Activated CD8-positive, alpha-beta T cell treated with anti-CD3 and anti-CD28 coated beads for 36 hours (primary cell): ENCODE measurements around the gene NFATC2. TPM values are rescaled to one million over a fixed set of nuclear protein-coding genes. Genes with fewer than 3 reads are reported as not detected.

Source experiments
- ATAC-seq: fragments of 200-7000 bp; cut with Tn5 transposase; one replicate; pipeline ENCODE4 v1.10.0; 2021; ENCODE audit warnings: mild to moderate bottlenecking, moderate library complexity
- CTCF ChIA-PET: fragments of 350-600 bp; sonication (Branson Sonifier 250); formaldehyde crosslinking; loops from one replicate; lab custom pipeline; 2021; ENCODE audit warnings: antibody characterized with exemption; lab: Charles Lee
- POLR2A ChIA-PET: fragments of 350-600 bp; sonication (Branson Sonifier 250); formaldehyde crosslinking; loops from one replicate; lab custom pipeline; 2021; ENCODE audit warnings: antibody characterized with exemption; lab: Charles Lee
- DNase-seq: peaks from one replicate; pipeline ENCODE4 v3.0.0-alpha.2; 2020
- H3K27ac Mint-ChIP-seq: one replicate; pipeline ENCODE4 v1.8.0; 2021; ENCODE audit warnings: mild to moderate bottlenecking, mixed read lengths
- H3K27me3 Mint-ChIP-seq: one replicate; pipeline ENCODE4 v1.8.0; 2021; ENCODE audit warnings: mixed read lengths
- H3K36me3 Mint-ChIP-seq: one replicate; pipeline ENCODE4 v1.8.0; 2021; ENCODE audit warnings: low read depth, mixed read lengths
- H3K4me1 Mint-ChIP-seq: one replicate; pipeline ENCODE4 v1.8.0; 2021; ENCODE audit warnings: low read depth, mixed read lengths
- H3K4me3 Mint-ChIP-seq: one replicate; pipeline ENCODE4 v1.8.0; 2021; ENCODE audit warnings: mild to moderate bottlenecking, moderate library complexity, mixed read lengths
- H3K9me3 Mint-ChIP-seq: one replicate; pipeline ENCODE4 v1.8.0; 2021; ENCODE audit warnings: mixed read lengths
- CTCF ChIP-seq: fragments of 200-600 bp; IDR thresholded peaks from one replicate; pipeline ENCODE4 v1.8.0; 2022; ENCODE audit warnings: antibody characterized with exemption, mild to moderate bottlenecking
- intact Hi-C: fragments of 100-400 bp; cut with micrococcal nuclease; formaldehyde crosslinking; loops from one replicate; pipeline ENCODE4 v1.10.0; 2022
- total RNA-seq, 2 experiments: library from RNA; stranded (reverse); gene quantifications; one replicate each; pipeline ENCODE4 v1.2.3, GENCODE V29; 2021

NFATC2 gene
- total RNA-seq, 2 experiments from 2014 or later: 38.3 to 40.9 TPM

GRCh38 chr20:51377132-51377531 lies 165.4 kb downstream of the NFATC2 start:
- ATAC-seq (no peak), DNase-seq (no peak)
- POLR2A ChIA-PET: no interaction called here
- H3K27ac Mint-ChIP-seq: no peak overlapping the region
- TF ChIP-seq CTCF: no peak
- H3K4me3 Mint-ChIP-seq: no peak overlapping the region
- intact Hi-C loops: no loop called here
- no peaks in the 10 kb centered on the region for H3K27me3 Mint-ChIP-seq
- CTCF ChIA-PET: interaction anchor here (3.7 kb wide), 1 partner anchor 219 kb away, joined by 25 read pairs; no protein-coding TSS in a partner anchor
- peaks cover 2% of the 10 kb centered on the region for H3K4me1 Mint-ChIP-seq
- peaks cover 3% of the 10 kb centered on the region for H3K36me3 Mint-ChIP-seq
- H3K9me3 Mint-ChIP-seq: no peaks in the 10 kb centered on the region

- Mint-ChIP-seq H3K27me3 (no peaks in the 10 kb centered on the region), H3K4me3 (no peak overlapping the region), H3K27ac (no peak overlapping the region), H3K9me3 (no peaks in the 10 kb centered on the region), H3K36me3 (peaks cover 3% of the 10 kb centered on the region), H3K4me1 (peaks cover 2% of the 10 kb centered on the region)
- DNase-seq (no peak), ATAC-seq (no peak)
- TF ChIP-seq CTCF: no peak
- ChIA-PET POLR2A (no interaction called here), CTCF (no interaction called here)
- intact Hi-C loops: no loop called here
These were observed 166.4 kb downstream of the NFATC2 start for GRCh38 chr20:51376111-51376510.

- no peak for TF ChIP-seq CTCF
- peaks cover 3% of the 10 kb centered on the region for H3K36me3 Mint-ChIP-seq
- no peak overlapping the region for H3K27ac Mint-ChIP-seq
- DNase-seq: no peak
- H3K4me3 Mint-ChIP-seq: no peak overlapping the region
- POLR2A ChIA-PET: no interaction called here
- no peak for ATAC-seq
- no peaks in the 10 kb centered on the region for H3K9me3 Mint-ChIP-seq
- intact Hi-C loops: no loop called here
- peaks cover 2% of the 10 kb centered on the region for H3K4me1 Mint-ChIP-seq
- H3K27me3 Mint-ChIP-seq: no peaks in the 10 kb centered on the region
- CTCF ChIA-PET: no interaction called here
These were observed 167.0 kb downstream of the NFATC2 start for GRCh38 chr20:51375561-51375960.

- ChIA-PET POLR2A (no interaction called here), CTCF (no interaction called here)
- no peak for DNase-seq
- Mint-ChIP-seq H3K27me3 (no peaks in the 10 kb centered on the region), H3K9me3 (no peaks in the 10 kb centered on the region), H3K4me3 (no peak overlapping the region), H3K36me3 (peaks cover 3% of the 10 kb centered on the region), H3K27ac (no peak overlapping the region), H3K4me1 (peaks cover 2% of the 10 kb centered on the region)
- intact Hi-C loops: loop anchor here (5.0 kb wide), 1 partner anchor 247 kb away; no protein-coding TSS in a partner anchor
- no peak for ATAC-seq
- no peak for TF ChIP-seq CTCF
These were observed 167.6 kb downstream of the NFATC2 start for GRCh38 chr20:51374961-51375360.

GRCh38 chr20:51374456-51374830 lies 168.1 kb downstream of the NFATC2 start:
- CTCF ChIA-PET: interaction anchor here (2.8 to 4.3 kb wide), 2 partner anchors 221 to 249 kb away, joined by 19 to 47 read pairs; no protein-coding TSS in a partner anchor
- intact Hi-C loops: loop anchor here (5.0 kb wide), 1 partner anchor 248 kb away; no protein-coding TSS in a partner anchor
- Mint-ChIP-seq H3K36me3 (peaks cover 3% of the 10 kb centered on the region), H3K27me3 (no peaks in the 10 kb centered on the region), H3K4me3 (no peak overlapping the region), H3K4me1 (peaks cover 2% of the 10 kb centered on the region), H3K9me3 (no peaks in the 10 kb centered on the region), H3K27ac (no peak overlapping the region)
- no peak for TF ChIP-seq CTCF
- no peak for DNase-seq
- ATAC-seq: no peak
- POLR2A ChIA-PET: no interaction called here
